Activated B cell treated with CpG ODN at 0.5 μM for 24 hours (primary cell): ENCODE measurements around the gene GAGE12F. TPM values are rescaled to one million over a fixed set of nuclear protein-coding genes. Genes with fewer than 3 reads are reported as not detected.

Source experiments
- ATAC-seq: fragments of 200-7000 bp; cut with Tn5 transposase; one replicate; pipeline ENCODE4 v1.10.0; 2021; ENCODE audit warnings: low read depth, mild to moderate bottlenecking, moderate library complexity
- CTCF ChIA-PET: fragments of 350-600 bp; sonication (Branson Sonifier 250); formaldehyde crosslinking; loops from one replicate; lab custom pipeline; 2021; ENCODE audit warnings: antibody characterized with exemption; lab: Charles Lee
- POLR2A ChIA-PET: fragments of 350-600 bp; sonication (Branson Sonifier 250); formaldehyde crosslinking; loops from one replicate; lab custom pipeline; 2021; ENCODE audit warnings: antibody characterized with exemption; lab: Charles Lee
- DNase-seq: peaks from one replicate; pipeline ENCODE4 v3.0.0; 2022
- H3K27ac Mint-ChIP-seq: one replicate; pipeline ENCODE4 v1.8.0; 2020; ENCODE audit warnings: mixed read lengths
- H3K27me3 Mint-ChIP-seq: one replicate; pipeline ENCODE4 v1.8.0; 2021; ENCODE audit warnings: mixed read lengths
- H3K36me3 Mint-ChIP-seq: one replicate; pipeline ENCODE4 v1.8.0; 2021; ENCODE audit warnings: low read depth, mixed read lengths
- H3K4me1 Mint-ChIP-seq: one replicate; pipeline ENCODE4 v1.8.0; 2021; ENCODE audit warnings: mixed read lengths
- H3K4me3 Mint-ChIP-seq: one replicate; pipeline ENCODE4 v1.8.0; 2020; ENCODE audit warnings: mild to moderate bottlenecking, mixed read lengths
- H3K9me3 Mint-ChIP-seq: one replicate; pipeline ENCODE4 v1.8.0; 2020; ENCODE audit warnings: mixed read lengths
- intact Hi-C: fragments of 100-400 bp; cut with micrococcal nuclease; formaldehyde crosslinking; loops from one replicate; pipeline ENCODE4 v1.15.1; 2024
- total RNA-seq: library from RNA; stranded (reverse); gene quantifications from 2 replicates; pipeline ENCODE4 v1.2.3, GENCODE V29; 2022
- TF ChIP-seq, protein P1 (sequence below): fragments of 200-600 bp; IDR thresholded peaks from one replicate; pipeline ENCODE4 v1.8.0; 2022; ENCODE audit warnings: antibody characterized with exemption, mild to moderate bottlenecking

GAGE12F gene
- total RNA-seq, 1 donor from 2014 or later: not detected

DNA sequence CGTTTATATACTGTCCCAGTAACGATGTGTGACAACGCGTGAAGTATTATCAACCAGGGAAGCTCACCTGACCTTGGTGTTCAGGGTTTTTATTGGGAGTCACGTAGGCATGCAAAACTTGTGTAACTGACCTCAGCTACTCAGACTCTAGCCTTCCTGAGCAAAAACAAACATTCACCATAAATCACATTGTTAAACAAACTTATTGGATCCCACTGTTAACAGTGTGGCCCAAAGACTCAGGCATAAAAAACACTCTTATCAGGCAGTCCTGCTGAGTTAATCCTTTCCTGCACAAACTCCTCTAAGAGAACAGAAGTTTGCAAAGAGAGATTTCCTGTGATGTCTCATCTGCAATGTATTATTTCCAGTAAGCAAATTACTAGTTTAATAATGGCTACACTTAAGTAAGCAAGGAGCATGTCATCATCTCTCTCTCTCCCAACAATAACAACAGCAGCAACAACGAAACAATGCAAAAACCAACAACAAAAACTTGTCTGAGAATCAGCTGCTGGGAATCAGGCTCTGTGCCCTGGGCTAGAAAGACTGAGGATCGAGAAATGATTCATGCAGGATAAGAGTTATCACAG lies 50.2 kb downstream of the GAGE12F start:
- TF ChIP-seq, protein P1, sequence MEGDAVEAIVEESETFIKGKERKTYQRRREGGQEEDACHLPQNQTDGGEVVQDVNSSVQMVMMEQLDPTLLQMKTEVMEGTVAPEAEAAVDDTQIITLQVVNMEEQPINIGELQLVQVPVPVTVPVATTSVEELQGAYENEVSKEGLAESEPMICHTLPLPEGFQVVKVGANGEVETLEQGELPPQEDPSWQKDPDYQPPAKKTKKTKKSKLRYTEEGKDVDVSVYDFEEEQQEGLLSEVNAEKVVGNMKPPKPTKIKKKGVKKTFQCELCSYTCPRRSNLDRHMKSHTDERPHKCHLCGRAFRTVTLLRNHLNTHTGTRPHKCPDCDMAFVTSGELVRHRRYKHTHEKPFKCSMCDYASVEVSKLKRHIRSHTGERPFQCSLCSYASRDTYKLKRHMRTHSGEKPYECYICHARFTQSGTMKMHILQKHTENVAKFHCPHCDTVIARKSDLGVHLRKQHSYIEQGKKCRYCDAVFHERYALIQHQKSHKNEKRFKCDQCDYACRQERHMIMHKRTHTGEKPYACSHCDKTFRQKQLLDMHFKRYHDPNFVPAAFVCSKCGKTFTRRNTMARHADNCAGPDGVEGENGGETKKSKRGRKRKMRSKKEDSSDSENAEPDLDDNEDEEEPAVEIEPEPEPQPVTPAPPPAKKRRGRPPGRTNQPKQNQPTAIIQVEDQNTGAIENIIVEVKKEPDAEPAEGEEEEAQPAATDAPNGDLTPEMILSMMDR: no peak
- intact Hi-C loops: no loop called here
- ChIA-PET POLR2A (no interaction called here), CTCF (no interaction called here)
- DNase-seq (no peak), ATAC-seq (no peak)
- Mint-ChIP-seq H3K27ac (no peak overlapping the region), H3K4me1 (no peaks in the 10 kb centered on the region), H3K9me3 (no peaks in the 10 kb centered on the region), H3K4me3 (no peak overlapping the region), H3K27me3 (no peaks in the 10 kb centered on the region), H3K36me3 (no peaks in the 10 kb centered on the region)

Other genes starting within 250 kb of the GAGE12F start
- gene GAGE12J, start 238.8 kb upstream of the GAGE12F start, total RNA-seq: not detected in 2 replicates
- not detected in 2 replicates for gene GAGE13, start 229.3 kb upstream of the GAGE12F start, total RNA-seq
- not detected in 2 replicates for gene GAGE12C, start 28.7 kb upstream of the GAGE12F start, total RNA-seq
- not detected in 2 replicates for gene GAGE12D, start 19.1 kb upstream of the GAGE12F start, total RNA-seq
- gene GAGE12E, start 9.6 kb upstream of the GAGE12F start, total RNA-seq: not detected in 2 replicates
- not detected in 2 replicates for gene GAGE12G, start 9.6 kb downstream of the GAGE12F start, total RNA-seq
- gene GAGE12H, start 19.1 kb downstream of the GAGE12F start, total RNA-seq: not detected in 2 replicates
- gene GAGE2A, start 28.7 kb downstream of the GAGE12F start, total RNA-seq: not detected in 2 replicates
- not detected in 2 replicates for gene GAGE1, start 38.2 kb downstream of the GAGE12F start, total RNA-seq
- gene PAGE1, start 135.1 kb downstream of the GAGE12F start, total RNA-seq: not detected in 2 replicates